Epidermal melanocyte (primary cell): ENCODE results near the gene GOT2.
"Not testable (repeated sequence)": the region's sequence is repeated elsewhere in the genome, so short reads cannot be mapped to it uniquely, and the experiment has no call there.

ENCODE experiments used
- DNase-seq: peaks from one replicate; pipeline ENCODE4 v3.0.0; 2011; ENCODE audit warnings: low spot score; ENCODE audit not compliant: insufficient read length

GOT2 gene

GRCh38 chr16:58733671-58734458 is at the start of gene GOT2:
GOT2 (minus strand) TSS chr16:58734316; CDS start chr16:58734228, 88 bp downstream.
- DNase-seq: peak; percentile 70

GRCh38 chr16:58779291-58779690 is 45.2 kb upstream of the GOT2 start:
- not testable (repeated sequence) for DNase-seq

DNA sequence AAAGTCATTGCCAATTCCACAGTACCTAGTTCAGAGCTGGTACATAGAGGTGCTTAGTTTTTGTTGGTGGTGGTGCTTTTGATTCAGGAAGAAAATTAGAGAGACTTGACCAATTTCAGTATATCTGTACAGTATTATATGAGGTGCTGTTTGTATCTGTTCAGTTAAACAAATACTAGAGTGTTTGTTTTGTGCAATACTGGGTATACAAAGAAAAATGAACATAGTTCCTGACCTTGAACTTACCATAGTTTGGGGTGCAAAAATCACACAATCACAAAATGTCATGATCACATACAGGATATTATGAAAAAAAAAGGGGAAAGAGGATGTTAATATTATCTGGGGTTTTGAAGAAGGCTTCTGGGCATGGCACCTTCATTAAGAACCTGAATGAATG is 39.8 kb upstream of the GOT2 start:
- DNase-seq: no peak

- DNase-seq: no peak
Observed at GRCh38 chr16:58768145-58768544, 34.0 kb upstream of the GOT2 start.

DNA sequence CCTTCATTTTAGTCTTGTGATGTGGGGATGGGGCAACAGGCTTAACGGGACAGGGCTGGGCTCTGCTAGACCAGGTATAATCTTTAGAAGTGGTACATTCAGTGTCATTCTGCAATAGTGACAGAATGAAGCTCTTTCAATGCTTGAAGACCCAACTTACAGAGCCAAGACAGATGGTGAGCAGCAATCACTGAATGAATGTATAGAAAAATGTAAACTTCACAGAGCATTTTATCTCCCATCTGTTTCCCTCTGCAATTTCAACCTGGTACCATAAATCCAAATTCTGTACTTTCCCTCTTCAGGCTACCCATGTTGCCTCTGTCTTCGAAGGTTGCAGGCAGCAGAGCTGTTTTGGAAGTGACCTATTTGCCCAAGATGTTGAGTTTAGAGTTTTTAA is 33.5 kb upstream of the GOT2 start:
- DNase-seq: no peak

- DNase-seq: no peak
Observed at GRCh38 chr16:58756650-58757332, 22.7 kb upstream of the GOT2 start.

- peak; percentile 35 for DNase-seq
Observed at GRCh38 chr16:58755989-58756649, 22.0 kb upstream of the GOT2 start.

GRCh38 chr16:58753711-58754134 is 19.6 kb upstream of the GOT2 start:
- DNase-seq: no peak

- no peak for DNase-seq
Observed at GRCh38 chr16:58744497-58744896, 10.4 kb upstream of the GOT2 start.

- DNase-seq: no peak
Observed at GRCh38 chr16:58741976-58742375, 7.9 kb upstream of the GOT2 start.

- no peak for DNase-seq
Observed at GRCh38 chr16:58741166-58741565, 7.0 kb upstream of the GOT2 start.

GRCh38 chr16:58738672-58739296 is 4.7 kb upstream of the GOT2 start:
- DNase-seq: no peak

DNA sequence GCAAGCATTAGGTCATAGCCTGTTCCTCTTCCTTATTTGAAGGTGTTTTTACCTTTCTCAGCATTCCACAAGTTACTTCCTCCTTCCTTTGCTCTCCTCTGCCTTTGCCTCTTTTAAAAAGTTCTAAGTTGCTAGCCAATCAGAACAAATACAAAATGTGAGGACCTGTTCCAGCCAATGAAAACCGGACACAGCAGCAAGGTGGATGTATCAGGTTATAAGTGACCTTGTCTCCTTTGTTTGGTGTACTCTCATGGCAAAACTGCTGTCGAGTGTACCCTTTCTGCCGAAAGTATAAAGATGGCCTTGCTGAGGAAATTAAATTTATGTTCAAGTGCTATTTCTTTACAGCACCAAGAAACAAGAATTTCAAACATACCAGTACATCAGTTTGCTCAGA is 2.2 kb upstream of the GOT2 start:
- DNase-seq: not testable (repeated sequence)

- no peak for DNase-seq
Observed at GRCh38 chr16:58734459-58734787, 307 bp upstream of the GOT2 start.

GRCh38 chr16:58733248-58733670 is 857 bp downstream of the GOT2 start:
- no peak for DNase-seq

- no peak for DNase-seq
Observed at GRCh38 chr16:58732545-58733247, 1.4 kb downstream of the GOT2 start.

GRCh38 chr16:58730724-58731370 is 3.3 kb downstream of the GOT2 start:
- no peak for DNase-seq

DNA sequence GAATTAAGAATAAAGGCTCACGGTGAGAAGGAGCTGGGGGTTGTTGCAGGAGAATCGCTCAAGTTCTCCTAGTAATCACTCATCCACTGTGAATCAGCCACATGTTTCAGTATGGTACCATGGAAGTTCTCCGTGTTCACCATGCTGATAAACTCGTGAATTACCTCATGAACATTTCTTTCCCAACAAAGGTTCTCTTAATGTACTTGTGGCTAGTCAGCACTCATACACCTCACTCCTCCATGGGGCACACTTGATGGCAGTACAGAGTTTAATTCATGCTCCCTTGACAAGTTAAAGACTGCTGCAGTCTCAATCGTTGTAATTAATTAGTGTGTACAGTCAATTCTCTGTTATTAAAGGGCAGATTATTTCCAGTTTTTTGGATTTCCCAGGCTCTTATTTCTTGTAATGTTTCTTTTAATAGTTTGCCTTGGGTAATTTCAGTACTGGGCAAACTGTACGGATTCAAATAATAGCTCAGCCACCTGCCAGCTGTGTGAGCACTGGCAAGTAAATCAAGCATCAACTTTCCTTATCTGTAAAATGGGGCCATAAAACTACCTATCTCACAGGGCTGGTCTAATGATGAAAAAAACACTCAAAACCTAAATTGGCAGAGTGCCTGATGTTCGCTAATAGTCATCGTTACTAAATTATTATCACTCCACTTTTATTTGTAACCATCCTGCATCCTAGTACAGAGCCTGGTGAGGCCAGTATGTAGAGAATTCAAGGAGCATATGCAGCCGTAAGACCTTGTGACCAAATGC is 6.1 kb downstream of the GOT2 start:
- no peak for DNase-seq

- no peak for DNase-seq
Observed at GRCh38 chr16:58727028-58727781, 6.9 kb downstream of the GOT2 start.
